Neural cell (in vitro differentiated cells): ENCODE results near the gene NAA11. TPM values are rescaled to one million over a fixed set of nuclear protein-coding genes. Genes with fewer than 3 reads are reported as not detected.

Experiments used
- H2AFZ ChIP-seq: fragments of 200-600, 300-800 bp; sonication (generic), shearing (Covaris generic); 2 replicates; pipeline ENCODE4 v1.6.0; 2014; ENCODE audit warnings: low read depth, mild to moderate bottlenecking, antibody characterized with exemption, low read length, moderate library complexity
- H3F3A ChIP-seq: fragments of 200-600 bp; shearing (Covaris generic); 2 replicates; pipeline ENCODE4 v1.6.1; 2016; ENCODE audit warnings: mild to moderate bottlenecking, moderate library complexity, mixed read lengths, antibody characterized with exemption, low read length; ENCODE audit not compliant: insufficient read depth, poor library complexity, severe bottlenecking
- H3K27ac ChIP-seq: fragments of 200-600, 300-800 bp; sonication (generic), shearing (Covaris generic); 2 replicates; pipeline ENCODE4 v1.5.1; 2014; ENCODE audit warnings: mild to moderate bottlenecking, low read length, moderate library complexity
- H3K27me3 ChIP-seq: fragments of 300-800, 200-600 bp; sonication (generic), shearing (Covaris generic); 2 replicates; pipeline ENCODE4 v1.6.0; 2014; ENCODE audit warnings: mild to moderate bottlenecking, low read depth, low read length, moderate library complexity; ENCODE audit not compliant: insufficient read depth
- H3K36me3 ChIP-seq: fragments of 300-800, 200-600 bp; sonication (generic), shearing (Covaris generic); 2 replicates; pipeline ENCODE4 v1.5.1; 2014; ENCODE audit warnings: mild to moderate bottlenecking, antibody characterized with exemption, low read length, moderate library complexity; ENCODE audit not compliant: insufficient read depth
- H3K4me2 ChIP-seq: fragments of 300-800, 200-600 bp; sonication (generic), shearing (Covaris generic); 2 replicates; pipeline ENCODE4 v1.6.0; 2014; ENCODE audit warnings: mild to moderate bottlenecking, low read length
- H3K4me3 ChIP-seq: fragments of 300-800, 200-600 bp; sonication (generic), shearing (Covaris generic); 2 replicates; pipeline ENCODE4 v1.5.1; 2014; ENCODE audit warnings: mild to moderate bottlenecking, low read length, moderate library complexity
- H3K79me2 ChIP-seq: fragments of 200-600 bp; shearing (Covaris generic); replicated peaks from 2 replicates; pipeline ENCODE4 v1.6.0; 2014; ENCODE audit warnings: mild to moderate bottlenecking, low read length, moderate library complexity; ENCODE audit not compliant: insufficient read depth
- H3K9ac ChIP-seq: fragments of 300-800, 200-600 bp; sonication (generic), shearing (Covaris generic); 2 replicates; pipeline ENCODE4 v1.6.1; 2016; ENCODE audit warnings: mild to moderate bottlenecking, low read length, mixed read lengths
- H3K9me2 ChIP-seq: fragments of 200-600 bp; shearing (Covaris generic); 2 replicates; pipeline ENCODE4 v1.6.1; 2016; ENCODE audit warnings: mild to moderate bottlenecking, low read length, mixed read lengths; ENCODE audit not compliant: insufficient read depth
- H3K9me3 ChIP-seq: fragments of 200-600, 300-800 bp; sonication (generic), shearing (Covaris generic); 2 replicates; pipeline ENCODE4 v1.6.1; 2016; ENCODE audit warnings: mild to moderate bottlenecking, mixed run types, low read length, moderate library complexity, mixed read lengths
- H4K20me1 ChIP-seq: fragments of 200-600 bp; shearing (Covaris generic); 2 replicates; pipeline ENCODE4 v1.6.1; 2016; ENCODE audit warnings: mild to moderate bottlenecking, mixed run types; ENCODE audit not compliant: insufficient read depth
- CTCF ChIP-seq: fragments of 450-650 bp; IDR thresholded peaks from 2 replicates; pipeline ENCODE4 v1.5.1; 2014; ENCODE audit warnings: antibody characterized with exemption, mild to moderate bottlenecking, moderate library complexity; ENCODE audit not compliant: poor library complexity, severe bottlenecking
- EP300 ChIP-seq: fragments of 450-650 bp; conservative IDR thresholded peaks from 2 replicates; pipeline ENCODE4 v1.6.1; 2014; ENCODE audit warnings: antibody characterized with exemption, mild to moderate bottlenecking, moderate library complexity; ENCODE audit not compliant: poor library complexity, severe bottlenecking
- EZH2 ChIP-seq: fragments of 200-600, 300-800 bp; shearing (Covaris generic), sonication (generic); IDR thresholded peaks from 2 replicates; pipeline ENCODE4 v1.6.1; 2014; ENCODE audit warnings: antibody characterized with exemption, low read length, borderline replicate concordance, mild to moderate bottlenecking; ENCODE audit not compliant: insufficient read depth, poor library complexity, severe bottlenecking
- MXI1 ChIP-seq: fragments of 450-650 bp; conservative IDR thresholded peaks from 2 replicates; pipeline ENCODE4 v1.6.1; 2014; ENCODE audit warnings: antibody characterized with exemption, mild to moderate bottlenecking; ENCODE audit not compliant: poor library complexity, severe bottlenecking
- POLR2AphosphoS5 ChIP-seq: IDR thresholded peaks from 2 replicates; pipeline ENCODE4 v1.6.1; 2012
- RAD21 ChIP-seq: fragments of 450-650 bp; conservative IDR thresholded peaks from 2 replicates; pipeline ENCODE4 v1.6.1; 2014; ENCODE audit warnings: antibody characterized with exemption, mild to moderate bottlenecking, moderate library complexity
- REST ChIP-seq: IDR thresholded peaks from 2 replicates; pipeline ENCODE4 v1.6.1; 2012; ENCODE audit warnings: borderline replicate concordance
- SMC3 ChIP-seq: fragments of 450-650 bp; conservative IDR thresholded peaks from 2 replicates; pipeline ENCODE4 v1.6.1; 2014; ENCODE audit warnings: antibody characterized with exemption, mild to moderate bottlenecking, moderate library complexity; ENCODE audit not compliant: poor library complexity
- TAF1 ChIP-seq: IDR thresholded peaks from 2 replicates; pipeline ENCODE4 v1.6.1; 2012; ENCODE audit warnings: low read depth
- polyA plus RNA-seq: library from polyadenylated mRNA; depleted of rRNA; stranded (reverse); fragments of >200 nt; gene quantifications from 2 replicates; pipeline ENCODE4 v1.2.3, GENCODE V29; 2014

NAA11 gene
- polyA plus RNA-seq, 1 donor from 2014 or later: not detected

GRCh38 chr4:79297479-79297878 is 28.4 kb downstream of the NAA11 start:
- Histone ChIP-seq H3K4me3 (no peak overlapping the region), H3K27ac (no peak overlapping the region), H3K9me3 (no peaks in the 10 kb centered on the region), H3K9me2 (no peaks in the 10 kb centered on the region), H3K9ac (no peak overlapping the region), H3K79me2 (no peaks in the 10 kb centered on the region), H3F3A (no peaks in the 10 kb centered on the region), H3K4me2 (no peak overlapping the region), H4K20me1 (no peaks in the 10 kb centered on the region), H2AFZ (no peak overlapping the region), H3K27me3 (no peaks in the 10 kb centered on the region), H3K36me3 (no peaks in the 10 kb centered on the region)
- no peak for TF ChIP-seq POLR2AphosphoS5

GRCh38 chr4:79296768-79297428 is 29.0 kb downstream of the NAA11 start:
- H3K9me2 ChIP-seq: no peaks in the 10 kb centered on the region
- H3K9ac ChIP-seq: no peak overlapping the region
- no peaks in the 10 kb centered on the region for H3F3A ChIP-seq
- no peak overlapping the region for H3K27ac ChIP-seq
- no peak overlapping the region for H3K4me3 ChIP-seq
- H3K27me3 ChIP-seq: no peaks in the 10 kb centered on the region
- no peak overlapping the region for H3K4me2 ChIP-seq
- no peaks in the 10 kb centered on the region for H4K20me1 ChIP-seq
- TF ChIP-seq TAF1 (no peak), EP300 (no peak), EZH2 (no peak), MXI1 (no peak)
- no peaks in the 10 kb centered on the region for H3K36me3 ChIP-seq
- H2AFZ ChIP-seq: no peak overlapping the region
- no peaks in the 10 kb centered on the region for H3K9me3 ChIP-seq
- H3K79me2 ChIP-seq: no peaks in the 10 kb centered on the region

GRCh38 chr4:79295086-79295485 is 30.8 kb downstream of the NAA11 start:
- no peaks in the 10 kb centered on the region for H3K9me3 ChIP-seq
- H3K9me2 ChIP-seq: no peaks in the 10 kb centered on the region
- H4K20me1 ChIP-seq: no peaks in the 10 kb centered on the region
- no peaks in the 10 kb centered on the region for H3K36me3 ChIP-seq
- no peaks in the 10 kb centered on the region for H3K79me2 ChIP-seq
- no peak overlapping the region for H2AFZ ChIP-seq
- no peak overlapping the region for H3K27ac ChIP-seq
- TF ChIP-seq EZH2 (no peak), POLR2AphosphoS5 (no peak), CTCF (no peak), REST (no peak), TAF1 (no peak), SMC3 (no peak), EP300 (no peak), MXI1 (no peak), RAD21 (no peak)
- H3K4me3 ChIP-seq: no peak overlapping the region
- H3K9ac ChIP-seq: no peak overlapping the region
- H3K4me2 ChIP-seq: no peak overlapping the region
- no peaks in the 10 kb centered on the region for H3F3A ChIP-seq
- no peaks in the 10 kb centered on the region for H3K27me3 ChIP-seq
